SK-N-SH (cell line): ENCODE measurements around the gene NUP210L.

ENCODE experiments used
- CTCF ChIP-seq: fragments of 200-600 bp; sonication (generic); IDR thresholded peaks from 2 replicates; pipeline ENCODE4 v1.6.1; 2017; ENCODE audit warnings: antibody characterized with exemption, mild to moderate bottlenecking, moderate library complexity
- EP300 ChIP-seq, 2 experiments: IDR thresholded peaks; 2 replicates each; pipeline versions ENCODE4 v1.4.0 to v1.6.1; 2012; ENCODE audit warnings: borderline replicate concordance in 1 of 2, low read depth in 1 of 2, low read length in 1 of 2
- FOSL2 ChIP-seq: IDR thresholded peaks from 2 replicates; pipeline ENCODE4 v1.4.0; 2012; ENCODE audit warnings: low read depth, mild to moderate bottlenecking, moderate library complexity, borderline replicate concordance
- GABPA ChIP-seq: IDR thresholded peaks from 2 replicates; pipeline ENCODE4 v1.4.0; 2012; ENCODE audit warnings: low read depth, mild to moderate bottlenecking
- MAX ChIP-seq: IDR thresholded peaks from 2 replicates; pipeline ENCODE4 v1.4.0; 2012; ENCODE audit warnings: low read depth
- POLR2AphosphoS5 ChIP-seq: IDR thresholded peaks from 2 replicates; pipeline ENCODE4 v1.6.1; 2012; ENCODE audit warnings: low read depth, low read length
- RAD21 ChIP-seq: IDR thresholded peaks from 2 replicates; pipeline ENCODE4 v1.6.1; 2012; ENCODE audit warnings: mild to moderate bottlenecking, low read length
- RCOR1 ChIP-seq: fragments of 150-350 bp; IDR thresholded peaks from 2 replicates; pipeline ENCODE4 v1.6.1; 2017; ENCODE audit warnings: antibody characterized with exemption, low read length
- SMC3 ChIP-seq: IDR thresholded peaks from 2 replicates; pipeline ENCODE4 v1.6.1; 2012; ENCODE audit warnings: low read depth, low read length, improper control_type of control experiment
- TAF1 ChIP-seq: IDR thresholded peaks from 2 replicates; pipeline ENCODE4 v1.6.1; 2012; ENCODE audit warnings: low read depth, mild to moderate bottlenecking, low read length, moderate library complexity, borderline replicate concordance
- TCF12 ChIP-seq: IDR thresholded peaks from 2 replicates; pipeline ENCODE4 v1.4.0; 2012
- TEAD4 ChIP-seq: IDR thresholded peaks from 2 replicates; pipeline ENCODE4 v1.4.0; 2012; ENCODE audit warnings: mild to moderate bottlenecking, borderline replicate concordance; ENCODE audit not compliant: insufficient read depth
- USF1 ChIP-seq: IDR thresholded peaks from 2 replicates; pipeline ENCODE4 v1.4.0; 2012; ENCODE audit warnings: low read depth, borderline replicate concordance

- TF ChIP-seq RAD21 (no peak), EP300 (IDR thresholded peaks at IDR 0.05; ENCODE audit: borderline replicate concordance in 1 of 2, low read depth in 1 of 2, low read length in 1 of 2) (no peak), POLR2AphosphoS5 (no peak), TCF12 (no peak), FOSL2 (no peak), CTCF (no peak), RCOR1 (no peak), TAF1 (no peak), MAX (no peak), SMC3 (no peak), USF1 (no peak), TEAD4 (no peak), GABPA (no peak)
Measured at GRCh38 chr1:153953859-153954365, 201.0 kb downstream of the NUP210L start.
